Measurements from ENCODE around the gene AMN1.
"Not testable (repeated sequence)": the region's sequence is repeated elsewhere in the genome, so short reads cannot be mapped to it uniquely, and the experiment has no call there.

AMN1 gene

DNA sequence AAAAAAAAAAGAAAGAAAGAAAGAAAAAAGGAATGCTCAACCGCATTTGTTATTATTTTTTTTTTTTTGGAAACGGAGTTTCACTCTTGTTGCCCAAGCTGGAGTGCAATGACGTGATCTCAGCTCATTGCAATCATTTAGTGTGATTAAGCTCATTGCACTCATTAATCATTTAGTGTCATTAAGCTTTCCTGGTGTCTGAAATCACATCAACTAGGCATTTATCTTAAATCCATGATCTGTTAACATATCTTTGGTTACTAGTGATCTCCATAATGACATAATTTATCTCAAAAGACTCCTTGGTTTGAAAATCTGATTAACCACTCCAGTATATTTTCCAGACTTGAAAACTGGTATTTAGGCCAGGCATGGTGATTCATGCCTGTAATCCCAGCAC lies 43.0 kb downstream of the AMN1 start:
- peaks cover 26% of the 10 kb centered on the region for H3K4me1 ChIP-seq (ENCODE audit: insufficient read depth, low read length, severe bottlenecking)
- H3K79me2 ChIP-seq (ENCODE audit: insufficient read depth, low read length): no peaks in the 10 kb centered on the region
- no peak overlapping the region for H3K9ac ChIP-seq (ENCODE audit: low read length)
- peaks cover 10% of the 10 kb centered on the region for H3K9me3 ChIP-seq (ENCODE audit: low read length)
- H3K27ac ChIP-seq (ENCODE audit: low read depth, low read length, poor library complexity, severe bottlenecking): no peak overlapping the region
- no peaks in the 10 kb centered on the region for H3K9me2 ChIP-seq (ENCODE audit: low read depth, low read length)
- H3F3A ChIP-seq (ENCODE audit: insufficient read depth, low read length): peaks cover 3% of the 10 kb centered on the region
- H3K27me3 ChIP-seq (ENCODE audit: insufficient read depth, low read length): no peaks in the 10 kb centered on the region
- H4K20me1 ChIP-seq (ENCODE audit: insufficient read depth, low read length): no peaks in the 10 kb centered on the region
- TF ChIP-seq, protein P1, sequence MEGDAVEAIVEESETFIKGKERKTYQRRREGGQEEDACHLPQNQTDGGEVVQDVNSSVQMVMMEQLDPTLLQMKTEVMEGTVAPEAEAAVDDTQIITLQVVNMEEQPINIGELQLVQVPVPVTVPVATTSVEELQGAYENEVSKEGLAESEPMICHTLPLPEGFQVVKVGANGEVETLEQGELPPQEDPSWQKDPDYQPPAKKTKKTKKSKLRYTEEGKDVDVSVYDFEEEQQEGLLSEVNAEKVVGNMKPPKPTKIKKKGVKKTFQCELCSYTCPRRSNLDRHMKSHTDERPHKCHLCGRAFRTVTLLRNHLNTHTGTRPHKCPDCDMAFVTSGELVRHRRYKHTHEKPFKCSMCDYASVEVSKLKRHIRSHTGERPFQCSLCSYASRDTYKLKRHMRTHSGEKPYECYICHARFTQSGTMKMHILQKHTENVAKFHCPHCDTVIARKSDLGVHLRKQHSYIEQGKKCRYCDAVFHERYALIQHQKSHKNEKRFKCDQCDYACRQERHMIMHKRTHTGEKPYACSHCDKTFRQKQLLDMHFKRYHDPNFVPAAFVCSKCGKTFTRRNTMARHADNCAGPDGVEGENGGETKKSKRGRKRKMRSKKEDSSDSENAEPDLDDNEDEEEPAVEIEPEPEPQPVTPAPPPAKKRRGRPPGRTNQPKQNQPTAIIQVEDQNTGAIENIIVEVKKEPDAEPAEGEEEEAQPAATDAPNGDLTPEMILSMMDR (IDR thresholded peaks at IDR 0.05; ENCODE audit: low read length): no peak
- TF ChIP-seq EZH2 (IDR thresholded peaks at IDR 0.05; ENCODE audit: borderline replicate concordance, low read length): no peak
- no peak overlapping the region for H3K4me2 ChIP-seq (ENCODE audit: low read length)
- H2AFZ ChIP-seq (ENCODE audit: low read length): no peak overlapping the region
- peaks cover 22% of the 10 kb centered on the region for H3K36me3 ChIP-seq (ENCODE audit: insufficient read depth, low read length)
- H3K4me3 ChIP-seq (ENCODE audit: low read depth, low read length, poor library complexity, severe bottlenecking): no peak overlapping the region

DNA sequence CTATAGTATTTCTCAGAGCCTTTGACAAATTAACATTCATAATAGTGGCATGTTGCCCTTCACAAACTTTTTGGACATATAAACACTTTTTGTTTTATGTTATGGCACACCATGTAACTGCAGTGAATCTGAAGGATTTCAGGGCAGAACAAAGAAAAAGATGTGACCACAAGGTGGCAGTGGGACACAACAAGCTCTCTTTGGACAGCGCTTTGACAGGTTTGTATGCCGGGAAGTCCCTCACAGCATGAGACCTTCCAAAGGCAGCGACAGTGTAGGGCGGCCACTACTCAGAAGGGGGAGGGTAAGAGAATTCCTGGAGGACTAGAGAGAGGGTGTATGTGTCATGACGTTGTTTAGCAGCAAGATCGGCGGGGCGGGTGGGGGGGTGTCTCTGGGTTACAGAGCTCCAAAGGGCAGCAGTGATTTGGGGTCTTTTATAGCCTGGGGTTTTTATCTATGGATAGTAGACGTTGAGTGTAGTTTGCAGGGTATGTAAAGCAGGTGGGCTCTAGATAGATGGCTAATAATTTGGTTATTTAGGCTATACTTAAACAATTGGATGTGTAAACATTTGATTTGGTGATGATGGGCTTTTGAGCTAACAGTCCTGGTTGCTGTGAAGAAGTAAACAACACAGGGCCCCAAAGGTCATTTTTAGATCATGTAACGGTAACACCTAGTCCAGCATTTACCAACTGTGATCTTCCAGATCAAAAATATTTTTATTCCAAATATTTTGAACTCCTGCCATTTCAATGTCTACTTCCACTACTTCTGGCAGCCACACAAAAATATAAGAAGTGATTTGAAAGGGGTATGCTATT lies 46.5 kb downstream of the AMN1 start:
- H3K9ac ChIP-seq (ENCODE audit: low read length): no peak overlapping the region
- no peaks in the 10 kb centered on the region for H3K79me2 ChIP-seq (ENCODE audit: insufficient read depth, low read length)
- H3K9me3 ChIP-seq (ENCODE audit: low read length): peaks cover 10% of the 10 kb centered on the region
- H3K4me3 ChIP-seq (ENCODE audit: low read depth, low read length, poor library complexity, severe bottlenecking): no peak overlapping the region
- peaks cover 22% of the 10 kb centered on the region for H3K36me3 ChIP-seq (ENCODE audit: insufficient read depth, low read length)
- H3K27me3 ChIP-seq (ENCODE audit: insufficient read depth, low read length): no peaks in the 10 kb centered on the region
- H3K4me1 ChIP-seq (ENCODE audit: insufficient read depth, low read length, severe bottlenecking): peaks cover 25% of the 10 kb centered on the region
- H3K4me2 ChIP-seq (ENCODE audit: low read length): no peak overlapping the region
- H4K20me1 ChIP-seq (ENCODE audit: insufficient read depth, low read length): no peaks in the 10 kb centered on the region
- H3K27ac ChIP-seq (ENCODE audit: low read depth, low read length, poor library complexity, severe bottlenecking): peak overlapping the region; percentile 32
- TF ChIP-seq, protein P1 (IDR thresholded peaks at IDR 0.05; ENCODE audit: low read length): peak; percentile 87
- TF ChIP-seq EZH2 (IDR thresholded peaks at IDR 0.05; ENCODE audit: borderline replicate concordance, low read length): no peak
- H3K9me2 ChIP-seq (ENCODE audit: low read depth, low read length): no peaks in the 10 kb centered on the region
- H3F3A ChIP-seq (ENCODE audit: insufficient read depth, low read length): no peaks in the 10 kb centered on the region
- no peak overlapping the region for H2AFZ ChIP-seq (ENCODE audit: low read length)

DNA sequence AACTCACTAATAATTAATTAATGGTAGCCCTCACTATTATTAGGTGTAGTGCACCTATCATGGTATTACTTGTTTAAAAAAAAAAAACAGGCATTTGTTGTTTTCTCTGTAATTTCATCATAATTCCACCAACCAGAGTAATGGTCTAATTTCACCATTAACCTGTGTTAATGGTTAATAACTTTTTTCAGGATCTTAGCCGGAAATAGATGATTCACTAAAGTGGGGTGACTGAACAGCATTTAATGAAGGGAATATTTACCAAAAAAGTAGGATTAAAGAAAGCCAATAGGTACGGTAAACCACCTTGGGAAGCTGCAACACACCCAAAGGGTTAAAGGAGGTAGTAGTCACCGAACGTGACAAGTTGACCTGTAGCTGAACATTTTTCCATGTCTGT lies 56.3 kb downstream of the AMN1 start:
- 0 out of 2 replicates have a peak, but pooled peaks cover 4% of the 10 kb centered on the region for H3K9me3 ChIP-seq (ENCODE audit: low read length)
- H4K20me1 ChIP-seq (ENCODE audit: insufficient read depth, low read length): no peaks in the 10 kb centered on the region
- H3K79me2 ChIP-seq (ENCODE audit: insufficient read depth, low read length): no peaks in the 10 kb centered on the region
- H3K4me1 ChIP-seq (ENCODE audit: insufficient read depth, low read length, severe bottlenecking): no peaks in the 10 kb centered on the region
- H3K4me3 ChIP-seq (ENCODE audit: low read depth, low read length, poor library complexity, severe bottlenecking): no peak overlapping the region
- H3K27me3 ChIP-seq (ENCODE audit: insufficient read depth, low read length): no peaks in the 10 kb centered on the region
- no peaks in the 10 kb centered on the region for H3K36me3 ChIP-seq (ENCODE audit: insufficient read depth, low read length)
- H3K27ac ChIP-seq (ENCODE audit: low read depth, low read length, poor library complexity, severe bottlenecking): no peak overlapping the region
- no peaks in the 10 kb centered on the region for H3F3A ChIP-seq (ENCODE audit: insufficient read depth, low read length)
- TF ChIP-seq, protein P1 (IDR thresholded peaks at IDR 0.05; ENCODE audit: low read length): no peak
- no peak for TF ChIP-seq EZH2 (IDR thresholded peaks at IDR 0.05; ENCODE audit: borderline replicate concordance, low read length)
- H3K9ac ChIP-seq (ENCODE audit: low read length): no peak overlapping the region
- H3K9me2 ChIP-seq (ENCODE audit: low read depth, low read length): no peaks in the 10 kb centered on the region
- H2AFZ ChIP-seq (ENCODE audit: low read length): no peak overlapping the region
- H3K4me2 ChIP-seq (ENCODE audit: low read length): no peak overlapping the region

DNA sequence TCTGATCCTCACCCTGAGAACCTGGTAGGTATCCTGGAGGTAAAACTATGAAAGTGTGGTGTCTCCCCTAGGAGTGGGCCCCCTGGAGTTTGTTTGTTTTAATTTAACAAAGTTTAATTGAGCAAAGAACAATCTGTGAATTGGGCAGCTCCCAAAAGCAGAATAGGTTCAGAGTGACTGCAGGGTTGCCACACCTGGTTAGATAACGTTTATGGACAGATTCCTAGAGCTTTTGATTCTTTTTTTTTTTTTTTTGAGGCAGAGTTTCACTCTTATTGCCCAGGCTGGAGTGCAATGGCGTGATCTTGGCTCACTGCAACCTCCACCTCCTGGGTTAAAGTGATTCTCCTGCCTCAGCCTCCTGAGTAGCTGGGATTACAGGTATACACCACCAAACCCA lies 59.2 kb downstream of the AMN1 start:
- H3K4me3 ChIP-seq (ENCODE audit: low read depth, low read length, poor library complexity, severe bottlenecking); H3K9ac ChIP-seq (ENCODE audit: low read length); H3K79me2 ChIP-seq (ENCODE audit: insufficient read depth, low read length); H3K36me3 ChIP-seq (ENCODE audit: insufficient read depth, low read length); H3K4me1 ChIP-seq (ENCODE audit: insufficient read depth, low read length, severe bottlenecking); H4K20me1 ChIP-seq (ENCODE audit: insufficient read depth, low read length); H3K4me2 ChIP-seq (ENCODE audit: low read length); H2AFZ ChIP-seq (ENCODE audit: low read length); H3K27me3 ChIP-seq (ENCODE audit: insufficient read depth, low read length); H3K27ac ChIP-seq (ENCODE audit: low read depth, low read length, poor library complexity, severe bottlenecking); H3F3A ChIP-seq (ENCODE audit: insufficient read depth, low read length); H3K9me2 ChIP-seq (ENCODE audit: low read depth, low read length); H3K9me3 ChIP-seq (ENCODE audit: low read length): not testable (repeated sequence)

Data from OCI-LY1 (cell line).